GM06990 (cell line): ENCODE measurements around the gene RPS17.

Experiments
- DNase-seq: peaks from one replicate; pipeline ENCODE4 v3.0.0-alpha.2; 2011; ENCODE audit not compliant: insufficient read length; ENCODE audit errors: extremely low read depth
- H3K27me3 ChIP-seq: replicated peaks from 2 replicates; pipeline ENCODE4 v1.6.0; 2011; ENCODE audit warnings: low read length; ENCODE audit not compliant: control insufficient read depth, insufficient read depth
- H3K36me3 ChIP-seq: 2 replicates; pipeline ENCODE4 v1.5.1; 2011; ENCODE audit warnings: low read length; ENCODE audit not compliant: control insufficient read depth, insufficient read depth
- H3K4me3 ChIP-seq: replicated peaks from 2 replicates; pipeline ENCODE4 v1.5.1; 2011; ENCODE audit warnings: low read depth, mild to moderate bottlenecking, control low read depth, low read length
- CTCF ChIP-seq: IDR thresholded peaks from 2 replicates; pipeline ENCODE4 v1.5.1; 2011; ENCODE audit warnings: low read length, control low read depth, mild to moderate bottlenecking, inconsistent platforms; ENCODE audit not compliant: insufficient read depth, poor library complexity, severe bottlenecking

RPS17 gene

GRCh38 chr15:82553846-82554245 lies 13.6 kb upstream of the RPS17 start:
- no peak overlapping the region for H3K4me3 ChIP-seq
- no peak for TF ChIP-seq CTCF
- H3K27me3 ChIP-seq, result no peaks in the 10 kb centered on the region
- DNase-seq, result no peak
- peaks cover 2% of the 10 kb centered on the region; the same call in 1 of the 2 replicates for H3K36me3 ChIP-seq

- no peak for DNase-seq
- no peak overlapping the region for H3K4me3 ChIP-seq
- no peak for TF ChIP-seq CTCF
- H3K27me3 ChIP-seq, result no peaks in the 10 kb centered on the region
- H3K36me3 ChIP-seq, result peaks cover 2% of the 10 kb centered on the region; the same call in 1 of the 2 replicates
Measured at GRCh38 chr15:82552861-82553260, 12.6 kb upstream of the RPS17 start.

GRCh38 chr15:82551646-82552247 lies 11.5 kb upstream of the RPS17 start:
- TF ChIP-seq CTCF, result no peak
- Histone ChIP-seq H3K4me3 (no peak overlapping the region), H3K27me3 (no peaks in the 10 kb centered on the region), H3K36me3 (peaks cover 2% of the 10 kb centered on the region; the same call in 1 of the 2 replicates)
- DNase-seq, result no peak

- H3K4me3 ChIP-seq, result no peak overlapping the region
- H3K27me3 ChIP-seq, result no peaks in the 10 kb centered on the region
- TF ChIP-seq CTCF, result no peak
- H3K36me3 ChIP-seq, result no peaks in the 10 kb centered on the region
- no peak for DNase-seq
Measured at GRCh38 chr15:82549199-82549665, 9.0 kb upstream of the RPS17 start.

- no peaks in the 10 kb centered on the region for H3K36me3 ChIP-seq
- TF ChIP-seq CTCF, result no peak
- H3K4me3 ChIP-seq, result no peak overlapping the region
- H3K27me3 ChIP-seq, result no peaks in the 10 kb centered on the region
- no peak for DNase-seq
Measured at GRCh38 chr15:82548700-82549099, 8.4 kb upstream of the RPS17 start.

GRCh38 chr15:82545478-82545877 lies 5.2 kb upstream of the RPS17 start:
- H3K4me3 ChIP-seq, result no peak overlapping the region
- TF ChIP-seq CTCF, result no peak
- H3K27me3 ChIP-seq, result no peaks in the 10 kb centered on the region
- DNase-seq, result no peak
- H3K36me3 ChIP-seq, result no peaks in the 10 kb centered on the region
